ENCODE results near the gene ZFAND2A.

Gene ZFAND2A

GRCh38 chr7:1170741-1171501 lies 10.9 kb upstream of the ZFAND2A start:
- no peaks in the 10 kb centered on the region for H3K27me3 ChIP-seq (ENCODE audit: insufficient read depth, poor library complexity, severe bottlenecking)
- H3K4me1 ChIP-seq (ENCODE audit: insufficient read depth, poor library complexity, severe bottlenecking): peaks cover 1% of the 10 kb centered on the region
- H3K4me3 ChIP-seq (ENCODE audit: severe bottlenecking): no peak overlapping the region
- no peak for DNase-seq (ENCODE audit: low spot score)
- H3K9me3 ChIP-seq (ENCODE audit: severe bottlenecking): no peaks in the 10 kb centered on the region
- no peak overlapping the region for H3K27ac ChIP-seq (ENCODE audit: poor library complexity, severe bottlenecking)
- no peaks in the 10 kb centered on the region for H3K36me3 ChIP-seq (ENCODE audit: low read depth)
- no peak for ATAC-seq (ENCODE audit: low read depth)
- TF ChIP-seq CTCF (IDR thresholded peaks at IDR 0.05; ENCODE audit: poor library complexity, severe bottlenecking): no peak

GRCh38 chr7:1169409-1170368 lies 9.7 kb upstream of the ZFAND2A start:
- H3K4me3 ChIP-seq (ENCODE audit: severe bottlenecking): peak overlapping the region; percentile 38
- peak; percentile 85 for TF ChIP-seq CTCF (IDR thresholded peaks at IDR 0.05; ENCODE audit: poor library complexity, severe bottlenecking)
- no peaks in the 10 kb centered on the region for H3K4me1 ChIP-seq (ENCODE audit: insufficient read depth, poor library complexity, severe bottlenecking)
- ATAC-seq (ENCODE audit: low read depth) (peak; percentile 89), DNase-seq (ENCODE audit: low spot score) (no peak)
- H3K36me3 ChIP-seq (ENCODE audit: low read depth): no peaks in the 10 kb centered on the region; the same call in 1 of the 2 replicates
- H3K27ac ChIP-seq (ENCODE audit: poor library complexity, severe bottlenecking): no peak overlapping the region
- H3K9me3 ChIP-seq (ENCODE audit: severe bottlenecking): no peaks in the 10 kb centered on the region
- H3K27me3 ChIP-seq (ENCODE audit: insufficient read depth, poor library complexity, severe bottlenecking): no peaks in the 10 kb centered on the region

GRCh38 chr7:1168422-1168821 lies 8.4 kb upstream of the ZFAND2A start:
- TF ChIP-seq CTCF (IDR thresholded peaks at IDR 0.05; ENCODE audit: poor library complexity, severe bottlenecking): no peak
- no peak for DNase-seq (ENCODE audit: low spot score)
- H3K36me3 ChIP-seq (ENCODE audit: low read depth): no peaks in the 10 kb centered on the region; the same call in 1 of the 2 replicates
- no peaks in the 10 kb centered on the region for H3K9me3 ChIP-seq (ENCODE audit: severe bottlenecking)
- H3K4me1 ChIP-seq (ENCODE audit: insufficient read depth, poor library complexity, severe bottlenecking): no peaks in the 10 kb centered on the region
- H3K4me3 ChIP-seq (ENCODE audit: severe bottlenecking): no peak overlapping the region
- ATAC-seq (ENCODE audit: low read depth): no peak
- H3K27me3 ChIP-seq (ENCODE audit: insufficient read depth, poor library complexity, severe bottlenecking): no peaks in the 10 kb centered on the region
- no peak overlapping the region for H3K27ac ChIP-seq (ENCODE audit: poor library complexity, severe bottlenecking)

GRCh38 chr7:1164436-1164835 lies 4.4 kb upstream of the ZFAND2A start:
- Histone ChIP-seq H3K27me3 (ENCODE audit: insufficient read depth, poor library complexity, severe bottlenecking) (no peaks in the 10 kb centered on the region), H3K9me3 (ENCODE audit: severe bottlenecking) (no peaks in the 10 kb centered on the region), H3K27ac (ENCODE audit: poor library complexity, severe bottlenecking) (no peak overlapping the region), H3K36me3 (ENCODE audit: low read depth) (peaks cover 5% of the 10 kb centered on the region; the same call in 1 of the 2 replicates), H3K4me3 (ENCODE audit: severe bottlenecking) (no peak overlapping the region), H3K4me1 (ENCODE audit: insufficient read depth, poor library complexity, severe bottlenecking) (no peaks in the 10 kb centered on the region)
- no peak for ATAC-seq (ENCODE audit: low read depth)
- no peak for DNase-seq (ENCODE audit: low spot score)
- TF ChIP-seq CTCF (IDR thresholded peaks at IDR 0.05; ENCODE audit: poor library complexity, severe bottlenecking): no peak

All from RWPE2 (cell line).